ENCODE results near the gene MYO15A.

The MYO15A gene

DNA sequence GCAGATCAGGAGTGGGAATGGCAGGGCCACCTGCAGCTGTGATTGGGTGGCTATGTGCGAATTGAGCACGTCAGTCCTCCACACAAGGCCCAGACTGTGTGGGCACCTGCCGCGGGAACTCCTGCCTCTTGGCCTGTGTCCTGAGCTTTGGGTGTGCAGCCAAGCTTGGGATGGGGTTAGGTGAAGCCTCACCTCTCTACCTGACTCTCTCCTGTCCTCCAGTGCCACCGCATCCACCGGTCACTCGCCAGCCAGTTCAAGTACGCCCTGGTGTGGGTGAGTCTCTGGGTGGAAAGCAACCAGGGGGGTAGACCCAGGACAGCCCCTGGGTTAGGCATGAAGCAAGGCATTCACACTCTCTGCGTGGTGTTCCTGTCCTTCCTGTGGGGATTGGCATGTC lies 2.3 kb upstream of the MYO15A start:
- DNase-seq = no peak

DNA sequence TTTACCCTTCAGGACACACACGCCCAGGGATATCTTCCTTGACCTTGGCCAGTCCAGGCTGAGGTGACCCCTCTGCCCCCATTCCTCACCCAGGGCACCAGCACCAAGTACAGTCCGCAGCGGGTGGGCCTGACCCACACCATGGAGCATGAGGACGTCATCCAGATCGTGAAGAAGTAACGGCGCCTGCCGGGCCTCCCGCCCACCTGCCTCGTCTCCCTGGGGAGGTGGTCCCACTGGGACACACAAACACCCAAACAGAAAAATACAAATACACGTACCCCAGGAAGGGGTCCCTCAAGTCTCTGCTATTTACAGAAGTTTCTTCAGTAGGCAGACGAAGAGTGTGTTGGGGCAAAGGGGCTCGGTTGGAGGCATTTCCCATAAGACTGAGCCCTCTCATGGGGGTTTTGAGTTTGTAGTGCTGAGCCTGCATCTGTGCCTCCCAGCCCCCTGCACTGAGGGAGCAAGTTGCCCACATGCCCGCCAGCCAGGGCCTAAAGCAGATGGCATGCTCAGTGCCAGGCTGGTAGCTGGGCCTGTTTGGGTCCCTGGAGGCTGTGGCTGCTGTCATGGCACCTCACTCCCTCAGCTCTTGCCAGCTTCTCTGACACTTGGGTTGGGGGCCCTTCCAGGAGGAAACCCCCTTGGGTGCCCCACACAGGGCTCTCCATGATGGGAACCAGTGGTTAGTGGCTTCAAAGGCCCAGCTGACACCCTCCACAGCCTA lies 1.3 kb upstream of the MYO15A start:
- no peak for DNase-seq

DNA sequence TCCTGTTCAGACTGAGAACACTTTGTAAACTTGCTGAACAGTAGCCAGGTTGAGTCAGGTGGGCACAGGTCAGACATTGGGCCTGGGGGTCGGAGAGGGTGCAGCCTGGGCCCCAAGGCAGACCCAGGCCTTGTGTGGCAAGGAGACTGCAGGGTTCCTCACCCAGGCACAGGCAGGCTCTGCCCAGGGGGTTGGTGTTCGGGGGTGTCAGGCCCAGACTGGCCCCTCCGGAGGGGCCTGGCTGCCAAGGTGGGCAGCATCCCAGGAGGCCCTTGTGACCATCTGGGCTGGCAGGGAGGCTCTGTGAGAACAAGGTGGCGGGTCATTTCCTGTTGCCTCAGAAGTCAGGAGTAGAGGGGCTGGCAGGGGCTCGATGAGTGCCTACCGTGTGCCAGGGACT lies 585 bp upstream of the MYO15A start:
- no peak for DNase-seq

DNA sequence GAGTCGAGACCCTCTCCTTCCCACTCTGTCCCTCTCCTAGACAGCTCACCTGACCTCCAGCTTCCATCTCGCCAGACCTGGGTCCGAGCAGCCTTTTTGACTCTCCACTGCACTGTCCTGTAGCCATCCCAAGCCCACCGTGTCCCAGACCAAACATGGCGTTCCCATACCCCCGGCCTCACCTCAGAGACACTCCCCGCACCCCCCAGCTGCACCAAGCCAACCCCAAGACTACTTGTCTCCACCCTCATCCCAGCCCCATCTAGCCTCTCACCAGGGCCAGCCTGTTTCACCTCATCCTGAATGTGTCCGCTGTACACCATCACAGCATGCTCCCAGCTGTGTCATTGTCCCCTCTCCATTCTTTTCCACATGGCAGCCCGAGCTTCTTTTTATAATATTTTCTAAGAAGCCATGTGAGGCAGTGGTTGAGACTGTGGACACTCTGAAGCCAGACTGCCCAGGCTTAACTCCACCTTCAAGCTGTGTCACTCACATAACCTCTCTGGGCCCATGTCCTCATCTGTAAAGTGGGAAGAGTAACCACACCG lies 1.5 kb downstream of the MYO15A start:
- DNase-seq = no peak

DNA sequence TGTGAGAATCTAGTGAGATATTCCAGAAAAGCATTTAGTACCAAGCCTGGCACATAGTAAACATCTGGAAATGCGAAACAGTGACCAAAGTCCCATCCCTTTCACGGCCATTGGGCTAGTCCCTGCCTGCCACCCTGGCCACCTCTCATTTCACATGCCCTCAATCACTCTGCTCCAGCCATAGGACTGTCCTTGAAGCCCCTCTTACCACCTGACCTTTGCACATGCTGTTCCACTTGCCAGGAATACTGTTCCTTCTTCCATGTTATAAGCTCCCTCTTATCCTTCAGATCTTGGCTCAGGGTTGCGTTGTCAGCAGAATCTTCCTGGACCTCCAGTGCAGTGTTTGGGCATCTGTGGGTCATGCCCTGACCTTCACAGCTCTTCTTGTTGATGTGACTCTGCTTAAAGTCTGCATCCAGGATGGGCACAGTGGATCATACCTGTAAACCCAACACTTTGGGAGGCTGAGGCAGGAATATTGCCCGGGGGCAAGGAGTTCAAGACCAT lies 2.1 kb downstream of the MYO15A start:
- no peak for DNase-seq

DNA sequence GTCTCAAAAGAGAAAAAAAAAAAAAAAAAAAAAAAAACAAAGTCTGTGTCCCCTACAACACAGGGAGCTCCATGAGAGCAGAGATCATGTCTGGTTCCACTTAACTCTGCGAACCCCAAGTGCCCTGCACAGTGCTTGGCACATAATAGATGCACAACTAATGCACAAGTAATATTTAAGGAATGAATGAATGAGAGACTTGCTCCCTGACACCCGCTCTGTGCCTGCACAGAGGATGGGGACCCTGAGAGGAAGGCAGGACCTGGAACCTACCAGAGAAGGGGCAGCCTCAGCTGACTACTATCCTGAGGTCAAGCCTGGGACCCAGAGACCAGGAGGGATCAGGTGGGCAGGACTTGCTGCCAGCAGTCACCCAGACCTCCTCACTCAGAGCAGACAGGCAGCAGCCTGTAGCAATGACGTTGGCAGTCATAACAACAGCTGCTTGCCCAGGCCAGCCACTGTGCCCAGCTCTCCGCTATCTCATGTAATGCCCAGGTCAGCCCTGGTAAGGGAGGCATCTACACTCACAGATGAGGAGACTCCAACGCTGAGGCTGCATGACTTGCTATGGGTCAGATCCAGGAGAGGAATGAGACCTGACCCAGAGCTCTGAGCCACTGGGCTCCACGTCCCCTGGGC lies 2.9 kb downstream of the MYO15A start:
- DNase-seq = no peak

DNA sequence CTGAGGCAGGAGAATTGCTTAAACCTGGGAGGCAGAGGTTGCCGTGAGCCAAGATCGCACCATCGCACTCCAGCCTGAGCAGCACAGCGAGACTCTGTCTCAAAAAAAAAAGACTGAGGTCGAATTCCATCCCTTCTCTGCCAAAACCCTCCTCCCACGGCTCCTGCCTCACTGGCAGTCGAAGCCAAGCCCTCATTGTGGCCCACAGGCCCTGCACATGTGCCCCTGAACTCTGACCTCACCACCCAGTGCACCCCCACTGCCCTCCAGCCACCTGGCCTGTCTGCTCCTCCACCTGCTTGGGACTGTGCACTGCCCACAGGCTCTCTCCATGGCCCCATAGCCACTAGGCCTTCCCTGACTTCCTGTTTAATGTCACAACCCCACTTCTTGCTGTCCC lies 7.0 kb downstream of the MYO15A start:
- DNase-seq = no peak

DNA sequence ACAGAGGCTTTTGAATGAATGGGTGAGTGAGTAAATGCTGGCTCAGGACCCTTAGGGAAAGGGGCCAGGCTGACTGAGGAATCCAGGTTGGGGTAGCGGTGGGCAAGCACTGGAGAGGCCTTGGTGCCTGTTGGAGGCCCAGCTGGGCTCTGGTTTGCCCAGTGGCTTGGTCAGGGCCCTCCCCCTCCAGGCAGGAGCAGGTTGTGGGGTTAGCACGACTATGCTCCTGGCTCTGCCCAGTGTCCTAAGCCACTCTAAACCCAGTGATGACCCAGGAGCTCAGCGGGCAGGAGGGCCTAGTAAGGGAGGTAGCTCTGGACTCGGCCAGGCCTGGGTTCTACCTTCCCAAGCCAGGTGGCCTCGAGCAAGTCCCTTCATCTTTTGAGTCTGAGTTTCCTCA lies 7.5 kb downstream of the MYO15A start:
- DNase-seq = no peak

DNA sequence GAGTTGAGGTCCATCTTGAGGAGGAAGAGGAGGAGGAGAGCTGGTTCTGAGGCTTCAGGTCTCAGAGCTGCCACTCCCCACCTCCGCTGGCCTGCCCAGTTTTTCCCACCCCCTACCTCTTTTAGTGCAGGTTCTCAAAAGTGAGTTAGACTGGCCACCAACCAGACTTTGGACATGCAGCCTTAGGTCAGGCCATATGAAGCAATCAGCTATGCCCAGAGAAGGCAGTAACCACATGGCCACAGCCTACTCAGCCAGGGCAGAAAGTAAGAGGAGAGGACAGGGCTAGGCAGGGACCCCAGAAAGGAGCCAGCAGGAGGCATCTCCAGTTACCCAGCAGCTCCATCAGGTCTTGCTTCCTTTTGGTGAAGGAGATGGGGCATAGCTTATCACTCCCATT lies 9.0 kb downstream of the MYO15A start:
- no peak for DNase-seq

DNA sequence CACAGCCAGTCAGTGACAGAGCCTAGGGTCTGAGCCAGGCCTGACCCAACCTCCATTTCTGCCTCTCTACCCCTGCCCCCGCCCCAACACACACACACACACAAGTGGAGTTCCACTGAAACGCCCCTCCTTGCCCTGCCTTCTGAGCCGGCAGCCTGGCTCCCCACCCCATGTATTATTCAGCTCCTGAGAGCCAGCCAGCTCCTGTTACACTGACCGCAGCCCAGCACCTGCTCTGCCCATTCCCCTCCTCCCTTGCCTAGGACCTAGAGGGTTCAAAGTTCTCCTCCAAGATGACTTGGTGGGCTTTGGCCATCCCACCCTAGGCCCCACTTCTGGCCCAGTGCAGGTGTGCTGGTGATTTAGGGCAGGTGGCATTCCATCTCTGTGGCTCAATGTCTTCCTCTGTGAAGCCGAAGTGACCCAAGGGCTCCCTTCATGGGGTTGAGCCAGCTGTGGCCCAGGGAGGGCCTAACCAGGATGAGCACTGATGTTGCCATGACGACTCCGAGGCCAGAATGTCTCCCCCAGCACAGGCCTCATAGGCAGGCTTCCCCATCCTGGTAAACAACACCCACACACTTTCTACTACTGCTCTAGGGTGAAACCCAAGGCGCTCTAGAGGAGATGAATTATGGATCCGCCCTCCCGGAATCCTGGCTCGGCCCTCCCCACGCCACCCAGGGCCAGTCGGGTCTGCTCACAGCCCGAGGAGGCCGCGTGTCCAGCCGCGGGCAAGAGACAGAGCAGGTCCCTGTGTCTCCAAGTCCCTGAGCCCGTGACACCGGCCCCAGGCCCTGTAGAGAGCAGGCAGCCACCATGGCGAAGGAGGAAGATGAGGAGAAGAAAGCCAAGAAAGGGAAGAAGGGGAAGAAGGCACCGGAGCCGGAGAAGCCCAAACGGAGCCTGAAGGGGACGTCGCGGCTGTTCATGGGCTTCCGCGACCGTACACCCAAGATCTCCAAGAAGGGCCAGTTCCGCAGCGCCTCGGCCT lies 9.7 kb downstream of the MYO15A start:
- DNase-seq = no peak

DNA sequence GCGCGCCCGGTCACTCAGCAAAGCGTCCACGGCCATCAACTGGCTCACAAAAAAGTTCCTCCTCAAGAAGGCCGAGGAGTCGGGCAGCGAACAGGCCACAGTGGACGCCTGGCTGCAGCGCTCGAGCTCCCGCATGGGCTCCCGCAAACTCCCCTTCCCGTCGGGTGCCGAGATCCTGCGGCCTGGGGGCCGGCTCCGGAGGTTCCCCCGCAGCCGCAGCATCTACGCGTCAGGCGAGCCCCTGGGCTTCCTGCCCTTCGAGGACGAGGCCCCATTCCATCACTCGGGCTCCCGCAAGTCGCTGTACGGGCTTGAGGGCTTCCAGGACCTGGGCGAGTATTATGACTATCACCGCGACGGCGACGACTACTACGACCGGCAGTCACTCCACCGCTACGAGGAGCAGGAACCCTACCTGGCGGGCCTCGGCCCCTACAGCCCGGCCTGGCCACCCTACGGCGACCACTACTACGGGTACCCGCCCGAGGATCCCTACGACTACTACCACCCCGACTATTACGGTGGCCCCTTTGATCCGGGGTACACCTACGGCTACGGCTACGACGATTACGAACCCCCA lies 10.7 kb downstream of the MYO15A start:
- no peak for DNase-seq

DNA sequence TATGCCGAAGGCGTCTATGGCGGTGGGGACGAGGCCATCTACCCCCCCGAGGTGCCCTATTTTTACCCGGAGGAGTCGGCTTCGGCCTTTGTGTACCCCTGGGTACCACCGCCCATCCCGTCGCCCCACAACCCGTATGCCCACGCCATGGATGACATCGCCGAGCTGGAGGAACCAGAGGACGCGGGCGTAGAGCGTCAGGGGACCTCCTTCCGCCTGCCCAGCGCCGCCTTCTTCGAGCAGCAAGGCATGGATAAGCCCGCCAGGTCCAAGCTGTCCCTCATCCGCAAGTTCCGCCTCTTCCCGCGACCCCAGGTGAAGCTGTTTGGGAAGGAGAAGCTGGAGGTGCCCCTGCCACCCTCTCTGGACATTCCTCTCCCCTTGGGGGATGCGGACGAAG lies 11.4 kb downstream of the MYO15A start:
- no peak for DNase-seq

DNA sequence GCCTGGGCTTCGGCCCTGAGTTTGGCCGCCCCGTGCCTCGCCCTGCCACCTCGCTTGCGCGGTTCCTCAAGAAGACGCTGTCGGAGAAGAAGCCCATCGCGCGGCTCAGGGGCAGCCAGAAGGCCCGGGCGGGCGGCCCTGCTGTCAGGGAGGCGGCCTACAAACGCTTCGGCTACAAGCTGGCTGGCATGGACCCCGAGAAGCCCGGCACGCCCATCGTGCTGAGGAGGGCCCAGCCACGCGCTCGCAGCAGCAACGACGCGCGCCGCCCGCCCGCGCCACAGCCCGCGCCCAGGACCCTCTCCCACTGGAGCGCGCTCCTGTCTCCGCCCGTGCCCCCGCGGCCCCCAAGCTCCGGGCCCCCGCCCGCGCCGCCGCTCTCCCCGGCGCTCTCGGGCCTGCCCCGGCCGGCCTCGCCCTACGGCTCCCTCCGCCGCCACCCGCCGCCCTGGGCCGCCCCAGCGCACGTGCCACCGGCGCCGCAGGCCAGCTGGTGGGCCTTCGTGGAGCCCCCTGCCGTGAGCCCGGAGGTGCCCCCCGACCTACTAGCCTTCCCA lies 12.0 kb downstream of the MYO15A start:
- no peak for DNase-seq

DNA sequence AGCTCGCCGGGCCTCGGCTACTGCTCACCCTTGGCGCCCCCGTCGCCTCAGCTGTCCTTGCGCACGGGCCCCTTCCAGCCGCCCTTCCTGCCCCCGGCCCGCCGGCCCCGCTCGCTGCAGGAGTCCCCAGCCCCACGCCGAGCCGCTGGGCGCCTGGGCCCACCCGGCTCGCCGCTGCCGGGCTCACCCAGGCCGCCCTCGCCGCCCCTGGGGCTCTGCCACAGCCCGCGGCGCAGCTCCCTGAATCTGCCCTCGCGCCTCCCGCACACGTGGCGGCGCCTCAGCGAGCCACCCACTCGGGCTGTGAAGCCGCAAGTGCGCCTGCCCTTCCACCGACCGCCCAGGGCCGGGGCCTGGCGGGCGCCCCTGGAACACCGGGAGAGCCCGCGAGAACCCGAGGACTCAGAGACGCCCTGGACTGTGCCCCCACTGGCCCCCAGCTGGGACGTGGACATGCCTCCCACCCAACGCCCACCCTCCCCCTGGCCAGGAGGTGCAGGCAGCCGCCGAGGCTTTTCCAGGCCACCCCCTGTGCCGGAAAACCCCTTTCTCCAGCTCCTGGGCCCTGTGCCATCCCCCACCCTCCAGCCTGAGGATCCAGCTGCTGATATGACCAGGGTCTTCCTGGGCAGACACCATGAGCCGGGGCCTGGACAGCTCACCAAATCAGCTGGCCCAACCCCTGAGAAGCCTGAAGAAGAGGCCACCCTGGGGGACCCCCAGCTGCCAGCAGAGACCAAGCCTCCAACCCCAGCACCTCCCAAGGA lies 12.8 kb downstream of the MYO15A start:
- DNase-seq = no peak

DNA sequence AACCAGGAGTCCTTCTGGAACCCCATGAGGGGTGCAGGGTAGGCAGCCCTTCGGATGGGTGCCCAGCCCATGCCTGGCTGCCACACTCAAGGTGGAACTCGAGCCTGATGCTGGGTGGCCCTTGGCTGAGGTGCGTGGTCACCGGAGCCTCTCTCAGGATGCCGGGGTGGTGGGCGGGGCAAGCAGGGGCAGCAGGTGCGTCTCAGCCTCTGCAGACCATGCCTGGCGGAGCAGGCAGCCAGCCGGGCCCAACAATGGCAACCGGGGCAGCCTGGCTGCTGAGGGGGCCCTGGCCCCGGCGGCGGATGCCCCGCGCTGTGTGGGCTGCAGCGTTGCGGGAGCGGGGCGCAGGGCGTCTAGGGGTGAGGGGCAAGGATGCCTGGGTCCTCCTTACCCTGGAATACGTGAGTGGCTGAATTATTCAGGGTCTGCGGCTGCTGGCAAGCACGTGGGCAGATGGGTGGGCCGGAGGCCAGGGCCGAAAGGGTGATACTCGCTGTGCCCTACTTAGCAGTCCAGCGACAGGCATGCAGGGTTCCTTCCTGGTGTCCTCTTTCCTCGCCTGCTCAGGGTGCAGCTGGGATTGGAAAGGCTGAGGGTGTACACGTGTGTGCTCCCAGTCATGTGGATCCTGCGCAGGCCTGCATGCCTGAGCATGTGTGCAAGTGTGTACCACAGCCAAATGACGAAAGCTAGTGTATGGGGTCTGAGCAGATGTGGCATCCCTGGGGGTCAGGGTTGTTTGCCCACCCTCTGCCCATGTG lies 14.6 kb downstream of the MYO15A start:
- DNase-seq = no peak

DNA sequence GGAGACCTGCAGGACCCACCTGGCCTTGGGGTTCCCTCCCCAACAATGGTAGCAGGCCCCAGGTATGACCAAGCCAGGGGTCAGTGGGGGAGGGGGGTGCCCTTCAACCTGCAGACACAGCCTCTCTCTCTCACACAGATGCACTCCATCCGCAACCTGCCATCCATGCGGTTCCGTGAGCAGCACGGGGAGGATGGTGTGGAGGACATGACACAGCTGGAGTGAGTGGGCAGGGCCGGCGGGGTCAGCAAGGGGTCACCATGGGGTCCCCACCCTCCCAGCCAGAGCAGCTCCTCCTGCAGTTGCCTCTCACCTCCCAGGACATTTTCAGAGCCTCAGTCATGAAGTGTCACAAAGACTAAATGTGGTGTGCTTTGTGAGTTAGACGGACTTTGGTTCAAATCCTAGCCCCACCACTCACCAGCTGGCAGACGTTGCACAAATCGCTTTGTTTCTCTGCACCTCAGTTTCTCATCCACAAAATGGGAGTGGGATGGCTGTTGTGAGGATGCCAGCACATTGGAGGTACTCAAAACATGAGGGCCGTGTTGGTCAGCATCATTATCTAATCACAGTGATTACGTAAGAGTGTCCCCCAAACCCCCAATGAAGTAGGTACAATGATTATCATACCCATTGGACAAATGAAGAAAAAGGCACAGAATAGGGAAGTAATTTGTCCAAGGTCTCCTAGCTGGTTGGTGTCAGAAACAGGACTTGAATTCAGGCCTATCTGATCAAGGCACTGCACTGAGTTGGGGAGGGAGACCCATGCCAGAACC lies 16.0 kb downstream of the MYO15A start:
- DNase-seq = no peak

DNA sequence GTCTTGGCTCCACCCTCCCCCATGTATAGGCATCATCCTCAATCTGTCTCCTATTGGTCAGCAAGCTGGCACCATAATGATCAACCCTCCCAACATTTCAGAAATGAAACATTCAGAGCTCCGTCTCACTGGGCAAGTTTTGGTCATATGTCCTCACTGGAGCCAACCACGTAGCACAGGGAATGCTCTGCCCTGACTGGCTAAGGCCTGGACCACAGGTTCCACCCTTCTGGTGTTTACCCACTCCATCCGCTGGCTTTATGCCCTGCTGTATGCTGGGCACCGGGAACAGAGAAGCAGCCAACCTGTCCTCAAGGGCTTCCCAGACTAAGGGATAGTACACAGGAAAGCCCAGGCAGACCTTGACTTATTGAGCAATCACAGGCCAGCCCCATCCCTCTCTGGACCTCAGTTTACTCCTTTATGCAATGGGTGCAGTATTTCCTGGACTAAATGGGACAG lies 20.5 kb downstream of the MYO15A start:
- DNase-seq = no peak

DNA sequence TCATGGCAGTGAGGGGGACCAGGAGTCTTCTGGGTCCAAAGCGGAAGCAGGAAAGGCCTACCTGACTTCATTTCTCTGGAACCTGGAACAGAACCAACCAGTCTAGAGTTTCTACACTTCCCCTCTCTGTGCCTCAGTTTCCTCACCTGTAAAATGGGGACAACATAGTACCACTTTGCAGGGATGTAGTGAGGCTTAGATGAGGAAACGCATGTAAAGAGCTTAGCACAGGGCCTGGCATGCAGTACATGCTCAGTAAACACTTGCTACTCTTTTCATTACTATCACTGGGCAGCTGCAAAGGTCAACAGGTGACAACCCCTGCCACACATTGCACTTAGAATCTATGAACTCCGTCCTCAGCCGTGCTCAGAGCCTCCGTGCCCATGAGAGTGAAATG lies 24.2 kb downstream of the MYO15A start:
- DNase-seq = no peak

DNA sequence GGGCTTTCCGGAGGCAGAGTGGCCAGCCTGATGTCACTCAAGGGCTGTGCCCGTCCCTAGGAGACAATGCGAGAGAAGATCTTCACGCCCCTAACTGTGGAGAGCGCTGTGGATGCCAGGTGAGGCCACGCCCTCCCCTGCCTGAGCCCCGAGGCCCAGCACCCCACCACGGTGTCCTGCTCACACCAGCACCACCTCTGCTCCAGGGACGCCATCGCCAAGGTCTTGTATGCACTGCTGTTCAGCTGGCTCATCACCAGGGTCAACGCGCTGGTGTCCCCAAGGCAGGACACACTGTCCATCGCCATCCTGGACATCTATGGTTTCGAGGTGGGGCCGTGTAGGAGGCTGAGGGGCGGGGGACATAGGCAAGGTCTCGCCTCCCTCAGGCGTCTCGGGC lies 27.8 kb downstream of the MYO15A start:
- DNase-seq = no peak
